GM19240 (cell line): ENCODE measurements around the gene HCFC1R1.

ENCODE experiments used
- DNase-seq: peaks from one replicate; pipeline ENCODE4 v3.0.0; 2011; ENCODE audit warnings: low spot score; ENCODE audit not compliant: insufficient read length

HCFC1R1 gene

GRCh38 chr16:3001316-3001715 lies 22.4 kb downstream of the HCFC1R1 start:
- no peak for DNase-seq

DNA sequence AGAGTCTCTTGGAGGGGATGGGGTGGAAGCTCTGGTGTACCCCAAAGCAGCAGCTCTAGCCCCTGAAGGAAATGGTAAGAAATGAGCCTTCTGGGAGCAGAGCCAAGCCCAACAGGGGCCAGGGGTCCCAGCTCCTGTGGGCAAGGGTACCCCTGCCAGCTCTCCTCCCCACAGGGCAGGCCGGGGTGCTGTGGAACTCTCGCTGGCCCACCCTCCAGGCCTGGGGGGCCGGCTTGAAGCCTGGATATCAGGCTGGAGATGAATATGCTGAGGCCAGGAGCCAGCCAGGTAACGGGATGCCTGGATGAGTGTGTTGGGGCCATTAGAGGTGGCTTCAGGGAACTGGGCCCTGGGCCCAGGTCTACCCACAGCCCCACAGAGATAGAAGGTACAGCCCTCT lies 23.2 kb downstream of the HCFC1R1 start:
- no peak for DNase-seq

DNA sequence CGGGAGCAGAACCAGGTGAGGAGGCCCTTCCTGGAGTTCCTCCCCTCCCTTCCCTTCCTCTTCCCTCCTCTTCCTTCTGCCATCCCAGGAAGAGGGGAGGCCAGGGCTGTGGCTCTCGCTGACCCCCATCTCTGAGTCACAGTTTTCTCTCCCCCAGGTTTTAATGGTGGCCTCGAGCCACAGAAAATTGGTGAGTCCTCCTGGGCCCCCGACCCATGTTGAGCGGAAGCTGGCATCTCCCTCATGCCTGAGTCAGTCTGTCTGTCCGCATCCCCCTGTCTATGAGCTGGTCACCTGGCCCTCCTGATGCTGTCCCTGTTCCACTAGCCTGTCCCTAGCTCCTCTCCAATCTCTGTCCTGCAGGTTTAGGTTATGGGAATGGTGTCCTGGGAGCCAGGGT lies 23.8 kb downstream of the HCFC1R1 start:
- no peak for DNase-seq

- no peak for DNase-seq
These were observed 27.4 kb downstream of the HCFC1R1 start for GRCh38 chr16:2996298-2996697.

DNA sequence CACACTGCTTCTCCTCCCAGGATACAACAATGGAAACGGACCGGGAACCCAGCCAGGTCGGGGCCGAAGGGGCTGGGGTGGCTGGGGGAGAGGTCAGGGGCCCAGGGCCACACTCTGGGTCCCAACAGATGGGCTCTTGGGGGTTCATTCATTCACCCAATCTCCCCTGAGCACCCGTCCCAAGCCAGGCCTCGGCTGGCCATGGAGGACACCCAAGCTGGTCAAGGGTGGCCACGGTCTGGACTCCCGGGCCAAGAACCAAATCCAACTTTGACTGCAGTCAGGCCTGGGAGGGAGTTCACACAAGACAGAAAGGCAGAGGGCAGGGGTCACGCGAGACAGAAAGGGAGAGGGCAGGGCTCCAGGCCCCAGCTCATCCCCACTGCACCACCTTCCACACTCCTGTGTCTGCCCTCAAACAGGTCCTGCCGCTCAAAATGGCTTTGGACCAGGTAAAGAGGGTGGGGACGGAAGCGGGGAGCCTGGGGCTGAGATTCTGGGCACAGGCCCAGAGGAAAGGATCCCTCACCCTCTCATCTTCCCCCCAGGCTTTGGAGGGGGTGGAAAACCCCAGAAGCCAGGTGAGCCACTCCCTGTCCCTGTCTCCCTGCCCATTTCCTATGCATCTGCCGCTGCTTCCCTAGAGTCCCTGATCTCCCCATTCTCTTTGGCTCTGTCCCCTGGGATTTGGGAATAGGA lies 31.2 kb downstream of the HCFC1R1 start:
- no peak for DNase-seq

GRCh38 chr16:2991566-2992261 lies 32.0 kb downstream of the HCFC1R1 start:
- no peak for DNase-seq

GRCh38 chr16:2990891-2991290 lies 32.9 kb downstream of the HCFC1R1 start:
- no peak for DNase-seq

DNA sequence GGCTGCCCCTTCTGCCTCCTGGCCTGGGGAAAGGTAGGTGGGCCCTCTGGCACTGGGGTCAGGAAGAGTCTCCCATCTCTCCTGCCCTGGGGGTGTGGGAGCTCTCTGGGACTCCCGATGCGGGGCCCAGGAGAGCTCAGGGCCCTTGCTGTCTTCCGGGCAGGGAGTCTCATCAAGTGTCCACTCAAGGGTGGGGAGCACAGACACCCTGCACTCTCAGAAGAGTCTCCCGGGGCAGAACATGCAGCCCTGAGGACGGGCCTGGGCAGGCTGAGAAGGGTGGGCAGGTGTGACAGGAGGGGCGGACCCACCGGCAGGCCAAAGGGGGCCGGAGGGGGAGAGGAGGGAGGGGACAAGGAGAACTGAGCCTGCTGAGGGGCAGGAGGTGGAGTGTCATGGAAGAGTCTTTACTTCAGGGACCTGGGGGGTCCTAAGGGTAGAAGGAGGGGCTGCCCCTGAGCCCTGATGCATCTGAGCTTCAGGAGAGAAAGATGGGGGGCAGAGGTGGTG lies 35.1 kb downstream of the HCFC1R1 start:
- DNase-seq = no peak

GRCh38 chr16:2987833-2988232 lies 35.9 kb downstream of the HCFC1R1 start:
- DNase-seq = no peak

- DNase-seq = no peak
These were observed 36.5 kb downstream of the HCFC1R1 start for GRCh38 chr16:2987286-2987685.

GRCh38 chr16:2986623-2987188 lies 37.0 kb downstream of the HCFC1R1 start:
- DNase-seq = no peak

GRCh38 chr16:2985893-2986355 lies 37.8 kb downstream of the HCFC1R1 start:
- no peak for DNase-seq

DNA sequence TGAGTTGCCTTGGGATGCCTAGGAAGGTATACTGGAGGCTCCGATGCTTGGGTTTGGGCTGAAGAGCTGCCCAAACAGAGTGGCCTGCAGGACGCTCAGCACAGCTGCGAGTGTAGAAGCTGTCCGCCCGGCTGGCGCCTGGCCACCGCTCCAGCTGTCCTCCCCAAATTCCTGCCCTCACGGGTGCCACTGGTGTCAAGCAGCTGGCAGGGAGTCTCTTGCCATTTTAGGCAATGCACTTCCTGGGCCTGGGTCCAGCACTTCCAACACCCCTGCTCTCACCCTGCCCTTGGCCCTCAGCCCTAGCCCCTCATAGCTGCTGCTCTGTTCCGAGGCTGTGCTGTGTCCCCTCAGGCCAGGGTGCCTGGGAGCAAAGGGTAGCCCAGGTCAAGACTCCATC lies 38.3 kb downstream of the HCFC1R1 start:
- DNase-seq = no peak

DNA sequence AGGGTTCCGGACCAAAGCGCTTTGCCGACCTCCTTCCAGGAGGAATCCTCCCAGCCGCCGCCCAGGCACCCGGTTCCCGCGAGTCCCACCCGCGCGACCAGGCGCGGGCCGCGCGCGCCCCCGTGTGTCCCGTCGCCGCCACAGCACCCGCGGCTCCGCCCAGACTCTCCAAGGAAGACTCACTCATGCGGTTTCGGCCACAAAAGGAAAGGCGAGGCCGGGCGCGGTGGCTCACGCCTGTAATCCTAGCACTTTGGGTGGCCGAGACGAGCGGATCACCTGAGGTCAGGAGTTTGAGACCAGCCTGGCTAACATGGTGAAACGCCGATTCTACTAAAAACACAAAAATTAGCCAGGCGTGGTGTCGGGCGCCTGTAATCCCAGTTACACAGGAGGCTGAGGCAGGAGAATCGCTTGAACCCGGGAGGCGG lies 40.0 kb downstream of the HCFC1R1 start:
- DNase-seq = peak; percentile 91

DNA sequence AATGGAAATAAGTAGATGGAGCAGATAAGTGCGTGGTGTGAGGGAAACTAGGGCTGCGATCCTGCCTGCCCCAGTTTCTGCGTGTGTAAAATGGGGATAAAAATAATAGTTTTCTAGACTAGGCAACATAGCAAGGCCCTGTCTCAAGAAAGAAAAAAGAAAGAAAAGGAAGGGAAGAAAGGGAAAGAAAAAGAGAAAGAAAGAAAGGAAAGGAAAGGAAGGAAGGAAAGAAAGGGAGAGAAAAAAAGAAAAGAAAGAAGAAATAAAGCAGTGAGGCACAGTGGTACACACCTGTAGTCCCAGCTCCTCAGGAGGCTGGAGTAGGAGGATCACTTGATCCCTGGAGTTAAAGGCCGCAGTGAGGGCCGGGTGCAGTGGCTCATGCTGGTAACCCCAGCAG lies 41.3 kb downstream of the HCFC1R1 start:
- no peak for DNase-seq

DNA sequence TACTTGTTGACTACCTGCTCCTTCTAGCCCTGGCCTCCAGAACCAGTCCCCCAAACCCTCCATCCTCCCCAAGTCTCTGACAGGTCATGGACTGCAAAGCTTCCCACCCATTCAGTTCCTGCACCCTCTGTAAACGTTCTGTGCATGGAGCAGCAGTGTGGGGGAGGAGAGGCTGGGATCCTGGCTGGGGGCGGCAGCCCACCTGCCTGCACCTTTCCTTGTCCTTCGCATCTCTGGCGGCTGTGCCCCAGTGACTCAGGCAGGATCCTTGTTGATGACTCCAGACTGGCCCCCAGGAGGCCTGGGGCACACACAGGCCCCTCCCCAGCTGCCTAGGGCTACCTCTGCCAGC lies 41.9 kb downstream of the HCFC1R1 start:
- no peak for DNase-seq

- DNase-seq = no peak
These were observed 42.4 kb downstream of the HCFC1R1 start for GRCh38 chr16:2981177-2981898.

GRCh38 chr16:2980227-2981176 lies 43.2 kb downstream of the HCFC1R1 start, which contains the start of gene PKMYT1:
Gene PKMYT1 (minus strand): TSS chr16:2980446. CDS start chr16:2979657, 789 bp downstream.
- peak; percentile 100 for DNase-seq

- no peak for DNase-seq
These were observed 44.0 kb downstream of the HCFC1R1 start for GRCh38 chr16:2979669-2980226.

GRCh38 chr16:2977440-2977839 lies 46.3 kb downstream of the HCFC1R1 start:
- no peak for DNase-seq
